Endothelial cell of hepatic sinusoid (primary cell): Measurements from ENCODE around the gene EED.

ENCODE experiments used
- in situ Hi-C: cut with HindIII; loops from 2 replicates; pipeline ENCODE4 v1.10.0; 2017; ENCODE audit warnings: low sequenced_read_pairs

EED gene

GRCh38 chr11:86244522-86245368 lies at the start of gene EED:
Gene EED (plus strand): TSS chr11:86244753. CDS start chr11:86245230, 477 bp downstream.
- in situ Hi-C loops: no loop called here

DNA sequence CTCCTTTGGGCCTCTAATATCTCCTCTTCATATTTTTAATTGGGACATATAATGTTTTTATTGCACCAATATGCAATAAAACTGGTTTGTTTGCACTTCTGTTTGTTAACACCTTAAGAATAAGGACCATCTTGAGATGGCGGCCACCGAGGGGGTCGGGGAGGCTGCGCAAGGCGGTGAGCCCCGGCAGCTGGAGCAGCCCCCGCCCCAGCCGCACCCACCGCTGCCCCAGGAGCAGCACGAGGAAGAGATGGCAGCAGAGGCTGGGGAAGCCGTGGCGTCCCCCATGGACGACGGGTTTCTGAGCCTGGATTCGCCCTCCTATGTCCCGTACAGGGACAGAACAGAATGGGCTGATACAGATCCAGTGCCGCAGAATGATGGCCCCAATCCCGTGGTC lies 49.6 kb upstream of the EED start:
- in situ Hi-C loops: no loop called here

GRCh38 chr11:86196085-86196696 lies 48.4 kb upstream of the EED start:
- in situ Hi-C loops: no loop called here

- in situ Hi-C loops: no loop called here
Observed at GRCh38 chr11:86196913-86197312, 47.6 kb upstream of the EED start.

DNA sequence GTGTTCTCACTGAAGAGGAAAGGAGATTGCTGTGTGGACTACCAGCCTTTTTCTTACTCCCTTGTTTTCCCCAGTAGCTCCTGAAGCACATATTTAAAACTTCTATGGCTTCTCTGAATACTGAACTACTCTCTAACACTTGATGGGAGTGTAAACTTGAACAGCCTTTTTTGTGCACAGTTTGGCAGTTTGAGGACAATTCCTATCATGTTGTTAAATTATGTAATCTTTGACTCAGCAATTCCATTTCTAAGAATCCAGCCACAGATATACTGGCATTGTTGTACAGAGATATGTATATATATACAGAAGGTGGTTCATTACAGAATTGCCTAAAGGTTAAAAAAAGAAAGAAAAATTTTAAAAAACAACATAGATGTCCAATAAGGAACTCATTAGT lies 47.1 kb upstream of the EED start:
- in situ Hi-C loops: no loop called here

GRCh38 chr11:86198139-86198538 lies 46.4 kb upstream of the EED start:
- in situ Hi-C loops: no loop called here

DNA sequence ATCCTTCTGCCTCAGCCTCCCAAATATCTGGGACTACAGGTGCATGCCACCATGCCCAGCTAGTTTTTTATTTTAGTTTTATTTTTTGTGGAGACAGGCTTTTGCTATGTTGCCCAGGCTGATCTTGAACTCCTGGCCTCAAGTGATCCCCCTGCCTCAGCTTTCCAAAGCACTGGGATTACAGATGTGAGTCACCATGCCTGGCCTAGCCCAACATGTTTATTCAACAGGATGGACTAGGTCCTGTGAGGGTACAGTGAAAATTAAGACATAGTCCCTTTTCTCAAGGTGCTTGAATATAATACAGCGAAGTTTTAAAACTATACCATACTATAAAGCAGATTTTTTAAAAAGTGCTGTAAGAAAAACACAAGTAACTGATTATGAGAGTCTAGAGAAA lies 45.2 kb upstream of the EED start:
- in situ Hi-C loops: no loop called here

GRCh38 chr11:86201371-86201884 lies 43.1 kb upstream of the EED start:
- in situ Hi-C loops: no loop called here

DNA sequence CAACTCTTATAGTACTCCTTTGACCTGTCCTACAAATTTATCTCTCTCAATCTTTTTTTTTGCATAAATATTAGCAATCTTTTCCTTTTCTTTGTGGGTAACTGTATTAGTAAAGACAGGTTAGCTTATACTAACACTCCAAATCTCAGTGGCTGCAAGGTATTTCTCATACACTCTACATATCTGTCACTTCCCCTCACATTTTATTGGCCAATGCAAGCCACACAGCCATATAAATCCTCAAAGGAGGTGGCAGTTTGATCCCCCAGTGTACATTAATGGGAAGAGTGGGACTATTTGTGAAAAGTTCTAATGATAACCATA lies 42.6 kb upstream of the EED start:
- in situ Hi-C loops: no loop called here

DNA sequence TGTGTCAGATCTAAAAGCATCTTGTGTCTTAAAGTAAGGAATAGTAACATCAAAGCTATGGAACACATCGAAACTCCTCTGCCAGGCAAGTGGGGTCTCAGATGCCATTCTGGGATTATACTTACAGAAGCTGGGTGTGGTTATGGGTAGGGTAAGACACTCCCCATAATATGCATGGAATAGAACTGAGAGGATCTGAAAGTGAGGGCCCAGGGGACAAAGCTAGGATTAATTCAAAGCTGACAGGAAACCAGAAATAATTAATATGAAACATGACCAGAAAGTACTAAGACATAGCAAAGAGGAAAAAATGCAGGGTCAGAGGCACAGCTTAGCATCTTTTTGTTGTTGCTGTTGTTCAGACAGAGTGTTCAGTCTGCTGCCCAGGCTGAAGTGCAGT lies 40.2 kb upstream of the EED start:
- in situ Hi-C loops: no loop called here

GRCh38 chr11:86205421-86206336 lies 38.9 kb upstream of the EED start:
- in situ Hi-C loops: no loop called here

- in situ Hi-C loops: no loop called here
Observed at GRCh38 chr11:86206337-86206695, 38.2 kb upstream of the EED start.

DNA sequence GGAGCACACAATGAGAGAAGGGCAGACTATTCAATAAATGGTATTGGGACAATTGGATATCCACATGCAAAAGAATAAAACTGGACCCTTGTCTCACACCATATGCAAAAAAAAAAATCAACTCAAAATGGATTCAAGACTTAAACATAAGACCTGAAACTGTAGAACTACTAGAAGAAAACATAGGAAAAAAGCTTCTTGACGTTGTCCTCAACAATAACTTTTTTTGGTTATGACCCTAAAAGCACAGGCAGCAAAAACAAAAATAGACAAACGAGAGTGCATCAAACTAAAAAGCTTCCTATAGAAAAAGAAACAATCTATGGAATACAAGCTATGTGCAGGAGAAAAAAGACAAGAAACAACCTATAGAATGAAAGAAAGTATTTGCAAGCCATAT lies 37.1 kb upstream of the EED start:
- in situ Hi-C loops: no loop called here

- in situ Hi-C loops: no loop called here
Observed at GRCh38 chr11:86208572-86208971, 36.0 kb upstream of the EED start.

- in situ Hi-C loops: no loop called here
Observed at GRCh38 chr11:86209806-86210657, 34.5 kb upstream of the EED start.

DNA sequence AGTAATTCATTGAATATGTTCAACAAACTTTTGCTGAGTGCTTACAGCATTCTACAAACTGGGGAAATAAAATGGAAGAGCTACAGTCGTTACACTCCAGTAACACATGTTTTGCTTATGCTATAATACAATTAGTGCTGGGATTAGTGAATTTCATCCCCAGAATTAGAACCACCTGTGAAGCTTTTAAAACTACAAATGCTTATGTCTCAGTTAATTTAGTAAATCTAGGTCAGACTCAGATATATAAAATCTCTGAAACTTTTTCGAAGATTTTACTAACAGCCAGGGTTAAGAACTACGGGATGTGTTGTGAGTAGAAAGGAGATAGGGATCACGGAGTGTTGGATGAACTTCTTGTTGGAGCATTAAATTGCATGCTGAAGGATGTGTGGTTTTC lies 33.7 kb upstream of the EED start:
- in situ Hi-C loops: no loop called here

- in situ Hi-C loops: no loop called here
Observed at GRCh38 chr11:86211619-86212018, 32.9 kb upstream of the EED start.

GRCh38 chr11:86212019-86212611 lies 32.4 kb upstream of the EED start:
- in situ Hi-C loops: no loop called here

GRCh38 chr11:86214710-86215109 lies 29.8 kb upstream of the EED start:
- in situ Hi-C loops: no loop called here
